Upper lobe of left lung (tissue), 4 donors: Measurements from ENCODE around the gene MRPL9.

Experiments used
- EP300 ChIP-seq, 4 donors: sonication (generic); formaldehyde crosslinking; IDR thresholded peaks; one replicate each; pipeline ENCODE4 v1.5.1; 2017; ENCODE audit warnings: antibody characterized with exemption in 4 of 4, control low read depth in 2 of 4
- POLR2A ChIP-seq, 4 donors: fragments of 450-650 bp; IDR thresholded peaks; one replicate each; pipeline ENCODE4 v1.5.1; 2016 to 2017; ENCODE audit warnings: antibody characterized with exemption in 4 of 4, mild to moderate bottlenecking in 2 of 4
- POLR2AphosphoS5 ChIP-seq, 2 donors: sonication (generic); formaldehyde crosslinking; IDR thresholded peaks; one replicate each; pipeline ENCODE4 v1.5.1; 2017; ENCODE audit warnings: antibody characterized with exemption in 2 of 2
- TF ChIP-seq, protein P1 (sequence below), 6 experiments: fragments of 450-650 bp in 4 of 6; fragments of 200-600 bp in 2 of 6; sonication (generic) in 2 of 6; IDR thresholded peaks; one replicate each; pipeline ENCODE4 v1.5.1; 2016 to 2019; ENCODE audit warnings: antibody characterized with exemption in 6 of 6

DNA sequence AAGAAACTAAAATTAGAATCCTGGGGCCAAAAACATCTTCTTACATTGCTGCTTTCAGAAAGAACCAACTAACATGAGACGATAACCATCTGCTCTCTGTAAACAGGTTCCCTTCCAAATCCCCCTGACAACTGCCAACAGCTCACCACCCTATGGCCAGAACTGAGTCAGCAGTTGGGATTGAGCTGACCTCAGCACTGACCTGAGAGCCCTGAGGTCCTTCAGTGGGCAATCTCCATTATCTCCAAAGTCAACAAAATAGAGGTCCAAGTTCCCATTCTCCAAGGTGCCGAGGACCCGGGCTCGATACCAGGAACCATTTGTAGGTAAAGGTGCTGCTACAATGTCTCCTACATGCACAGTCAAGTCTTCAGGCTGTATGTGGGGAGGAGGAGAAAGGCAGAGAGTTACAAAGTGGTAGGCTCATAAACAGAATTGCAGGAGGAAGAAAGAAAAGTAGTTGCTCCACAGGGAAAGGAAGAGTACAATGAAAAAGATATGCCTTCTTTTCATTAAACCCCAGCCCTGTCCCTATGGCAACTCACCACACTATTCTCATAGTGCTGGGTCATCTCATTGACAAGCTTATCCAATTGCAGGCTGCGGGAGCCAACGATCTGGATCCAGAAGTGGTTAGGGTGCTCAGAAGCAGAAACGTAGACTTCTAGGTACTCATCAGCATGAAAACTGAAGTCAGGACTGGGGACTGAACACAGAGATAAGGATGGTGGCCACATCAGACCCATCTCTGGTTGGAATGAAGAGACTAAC is 12.8 kb upstream of the MRPL9 start:
- no peak for TF ChIP-seq POLR2A (IDR thresholded peaks at IDR 0.05)
- TF ChIP-seq, protein P1, sequence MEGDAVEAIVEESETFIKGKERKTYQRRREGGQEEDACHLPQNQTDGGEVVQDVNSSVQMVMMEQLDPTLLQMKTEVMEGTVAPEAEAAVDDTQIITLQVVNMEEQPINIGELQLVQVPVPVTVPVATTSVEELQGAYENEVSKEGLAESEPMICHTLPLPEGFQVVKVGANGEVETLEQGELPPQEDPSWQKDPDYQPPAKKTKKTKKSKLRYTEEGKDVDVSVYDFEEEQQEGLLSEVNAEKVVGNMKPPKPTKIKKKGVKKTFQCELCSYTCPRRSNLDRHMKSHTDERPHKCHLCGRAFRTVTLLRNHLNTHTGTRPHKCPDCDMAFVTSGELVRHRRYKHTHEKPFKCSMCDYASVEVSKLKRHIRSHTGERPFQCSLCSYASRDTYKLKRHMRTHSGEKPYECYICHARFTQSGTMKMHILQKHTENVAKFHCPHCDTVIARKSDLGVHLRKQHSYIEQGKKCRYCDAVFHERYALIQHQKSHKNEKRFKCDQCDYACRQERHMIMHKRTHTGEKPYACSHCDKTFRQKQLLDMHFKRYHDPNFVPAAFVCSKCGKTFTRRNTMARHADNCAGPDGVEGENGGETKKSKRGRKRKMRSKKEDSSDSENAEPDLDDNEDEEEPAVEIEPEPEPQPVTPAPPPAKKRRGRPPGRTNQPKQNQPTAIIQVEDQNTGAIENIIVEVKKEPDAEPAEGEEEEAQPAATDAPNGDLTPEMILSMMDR (IDR thresholded peaks at IDR 0.05), result no peak
- TF ChIP-seq POLR2AphosphoS5 (IDR thresholded peaks at IDR 0.05), result no peak
- TF ChIP-seq EP300 (IDR thresholded peaks at IDR 0.05), result no peak
